NCI-H2081 (cell line): ENCODE measurements around the gene CDH3.
A peak's percentile ranks its signal among the peaks of the same experiment; 100 is the strongest.

Experiments
- DNase-seq, 2 experiments: peaks; one replicate each; lab custom pipeline; 2025; lab: John Stamatoyannopoulos, UW

CDH3 gene

GRCh38 chr16:68651136-68651535 is 6.0 kb downstream of the CDH3 start:
- no peak for DNase-seq

- DNase-seq: no peak
Measured at GRCh38 chr16:68652659-68653058, 7.5 kb downstream of the CDH3 start.

- no peak for DNase-seq
Measured at GRCh38 chr16:68655806-68656205, 10.7 kb downstream of the CDH3 start.

- no peak for DNase-seq
Measured at GRCh38 chr16:68656751-68657150, 11.6 kb downstream of the CDH3 start.

GRCh38 chr16:68658341-68658973 is 13.3 kb downstream of the CDH3 start:
- DNase-seq: no peak

- DNase-seq: no peak
Measured at GRCh38 chr16:68658974-68659360, 13.9 kb downstream of the CDH3 start.

GRCh38 chr16:68659412-68660358 is 14.6 kb downstream of the CDH3 start:
- no peak for DNase-seq

GRCh38 chr16:68660359-68660795 is 15.3 kb downstream of the CDH3 start:
- no peak for DNase-seq

- DNase-seq: no peak
Measured at GRCh38 chr16:68662035-68662434, 16.9 kb downstream of the CDH3 start.

- no peak for DNase-seq
Measured at GRCh38 chr16:68664297-68664696, 19.2 kb downstream of the CDH3 start.

- no peak for DNase-seq
Measured at GRCh38 chr16:68665501-68665900, 20.4 kb downstream of the CDH3 start.

- DNase-seq: no peak
Measured at GRCh38 chr16:68668266-68668665, 23.2 kb downstream of the CDH3 start.

GRCh38 chr16:68676113-68676860 is 31.2 kb downstream of the CDH3 start:
- DNase-seq: no peak

GRCh38 chr16:68681038-68681437 is 35.9 kb downstream of the CDH3 start:
- DNase-seq: no peak

GRCh38 chr16:68685685-68686478 is 40.8 kb downstream of the CDH3 start:
- DNase-seq: no peak

GRCh38 chr16:68686905-68687304 is 41.8 kb downstream of the CDH3 start:
- DNase-seq: no peak

- DNase-seq: no peak
Measured at GRCh38 chr16:68689921-68690320, 44.8 kb downstream of the CDH3 start.

- no peak for DNase-seq
Measured at GRCh38 chr16:68695575-68695974, 50.5 kb downstream of the CDH3 start.

- DNase-seq: peak; percentile 21 to 59
Measured at GRCh38 chr16:68696514-68696913, 51.4 kb downstream of the CDH3 start.

GRCh38 chr16:68698091-68698490 is 53.0 kb downstream of the CDH3 start:
- DNase-seq: no peak

GRCh38 chr16:68700120-68700519 is 55.0 kb downstream of the CDH3 start:
- DNase-seq: no peak

- DNase-seq: no peak
Measured at GRCh38 chr16:68700831-68701230, 55.7 kb downstream of the CDH3 start.
